ENCODE results near the gene ACSM2A.
A peak's percentile ranks its signal among the peaks of the same experiment; 100 is the strongest.
"Not testable (repeated sequence)": the region's sequence is repeated elsewhere in the genome, so short reads cannot be mapped to it uniquely, and the experiment has no call there.

Gene ACSM2A

GRCh38 chr16:20451364-20451763, at the start of gene ACSM2A:
Gene ACSM2A (plus strand): TSS chr16:20451521. CDS start chr16:20460115, 8,594 bp downstream.
- not testable (repeated sequence) for DNase-seq

- no peak for DNase-seq
These were observed 48.7 kb upstream of the ACSM2A start for GRCh38 chr16:20402651-20403050.

GRCh38 chr16:20404637-20405036, 46.7 kb upstream of the ACSM2A start, which contains the start of gene PDILT:
Gene PDILT (minus strand): TSS chr16:20404737. CDS start chr16:20399300, 5,437 bp downstream.
- no peak for DNase-seq

GRCh38 chr16:20409398-20410120, 41.8 kb upstream of the ACSM2A start, which contains the start of gene ACSM5:
Gene ACSM5 (plus strand): TSS chr16:20409534. CDS start chr16:20411485, 1,951 bp downstream.
- peak; percentile 11 for DNase-seq

- no peak for DNase-seq
These were observed 41.1 kb upstream of the ACSM2A start for GRCh38 chr16:20410121-20410723.

- no peak for DNase-seq
These were observed 40.3 kb upstream of the ACSM2A start for GRCh38 chr16:20411055-20411454.

- DNase-seq, result no peak
These were observed 35.8 kb upstream of the ACSM2A start for GRCh38 chr16:20415541-20415940.

- not testable (repeated sequence) for DNase-seq
These were observed 32.2 kb upstream of the ACSM2A start for GRCh38 chr16:20419093-20419492.

GRCh38 chr16:20421748-20422147, 29.6 kb upstream of the ACSM2A start:
- not testable (repeated sequence) for DNase-seq

- not testable (repeated sequence) for DNase-seq
These were observed 27.6 kb upstream of the ACSM2A start for GRCh38 chr16:20423772-20424128.

GRCh38 chr16:20424129-20424866, 27.0 kb upstream of the ACSM2A start:
- no peak for DNase-seq

GRCh38 chr16:20427401-20427797, 23.9 kb upstream of the ACSM2A start:
- DNase-seq, result not testable (repeated sequence)

- not testable (repeated sequence) for DNase-seq
These were observed 21.8 kb upstream of the ACSM2A start for GRCh38 chr16:20429499-20429898.

GRCh38 chr16:20430480-20430879, 20.8 kb upstream of the ACSM2A start:
- DNase-seq, result not testable (repeated sequence)

- no peak for DNase-seq
These were observed 20.4 kb upstream of the ACSM2A start for GRCh38 chr16:20430948-20431347.

GRCh38 chr16:20438950-20439349, 12.4 kb upstream of the ACSM2A start:
- not testable (repeated sequence) for DNase-seq

- not testable (repeated sequence) for DNase-seq
These were observed 11.5 kb upstream of the ACSM2A start for GRCh38 chr16:20439820-20440231.

GRCh38 chr16:20440731-20441130, 10.6 kb upstream of the ACSM2A start:
- DNase-seq, result not testable (repeated sequence)

- no peak for DNase-seq
These were observed 10.1 kb upstream of the ACSM2A start for GRCh38 chr16:20441191-20441590.

- not testable (repeated sequence) for DNase-seq
These were observed 9.5 kb upstream of the ACSM2A start for GRCh38 chr16:20441859-20442258.

- not testable (repeated sequence) for DNase-seq
These were observed 4.5 kb upstream of the ACSM2A start for GRCh38 chr16:20446652-20447393.

GRCh38 chr16:20453633-20454032, 2.3 kb downstream of the ACSM2A start:
- not testable (repeated sequence) for DNase-seq

GRCh38 chr16:20459227-20459626, 7.9 kb downstream of the ACSM2A start:
- not testable (repeated sequence) for DNase-seq
